Trophoblast cell (in vitro differentiated cells and primary cell): Measurements from ENCODE around the gene NRAP.
A peak's percentile ranks its signal among the peaks of the same experiment; 100 is the strongest.

Experiments
- DNase-seq, 2 donors: peaks; one replicate each; pipeline ENCODE4 v3.0.0-alpha.2; 2016
- H2AFZ ChIP-seq: 2 replicates; pipeline ENCODE4 v1.6.1; 2013; ENCODE audit warnings: low read length, moderate library complexity, mild to moderate bottlenecking; ENCODE audit not compliant: insufficient read depth, poor library complexity
- H2AK5ac ChIP-seq: 2 replicates; pipeline ENCODE4 v1.6.1; 2013; ENCODE audit warnings: mild to moderate bottlenecking, low read length
- H2BK120ac ChIP-seq: 2 replicates; pipeline ENCODE4 v1.6.1; 2013; ENCODE audit warnings: low read length, mild to moderate bottlenecking, moderate library complexity; ENCODE audit not compliant: insufficient read depth, poor library complexity
- H2BK12ac ChIP-seq: 2 replicates; pipeline ENCODE4 v1.6.1; 2013; ENCODE audit warnings: mild to moderate bottlenecking, low read length, moderate library complexity
- H2BK5ac ChIP-seq: 2 replicates; pipeline ENCODE4 v1.6.1; 2013; ENCODE audit warnings: low read length, low read depth, moderate library complexity, mild to moderate bottlenecking; ENCODE audit not compliant: poor library complexity
- H3K14ac ChIP-seq: 2 replicates; pipeline ENCODE4 v1.6.1; 2013; ENCODE audit warnings: mild to moderate bottlenecking, low read length
- H3K18ac ChIP-seq: 2 replicates; pipeline ENCODE4 v1.6.1; 2013; ENCODE audit warnings: mild to moderate bottlenecking, low read length
- H3K23ac ChIP-seq: 2 replicates; pipeline ENCODE4 v1.6.1; 2013; ENCODE audit warnings: low read length
- H3K27ac ChIP-seq: 2 replicates; pipeline ENCODE4 v1.5.1; 2013; ENCODE audit warnings: low read depth, mild to moderate bottlenecking, inconsistent platforms, low read length, moderate library complexity
- H3K27me3 ChIP-seq: 2 replicates; pipeline ENCODE4 v1.6.1; 2013; ENCODE audit warnings: inconsistent platforms, mild to moderate bottlenecking, low read length, moderate library complexity; ENCODE audit not compliant: insufficient read depth
- H3K36me3 ChIP-seq, 2 experiments: 1 replicate in 1 of 2; 2 replicates in 1 of 2; pipeline ENCODE4 v1.6.1; 2013; ENCODE audit warnings: low read length in 2 of 2, mild to moderate bottlenecking in 2 of 2, moderate library complexity in 1 of 2; ENCODE audit not compliant: insufficient read depth in 2 of 2, control insufficient read depth in 1 of 2
- H3K4ac ChIP-seq: 2 replicates; pipeline ENCODE4 v1.6.1; 2013; ENCODE audit warnings: low read depth, mild to moderate bottlenecking, low read length, moderate library complexity
- H3K4me1 ChIP-seq, 2 experiments: 1 replicate in 1 of 2; 2 replicates in 1 of 2; pipeline ENCODE4 v1.6.1; 2013; ENCODE audit warnings: low read length in 2 of 2, mild to moderate bottlenecking in 2 of 2, moderate library complexity in 1 of 2; ENCODE audit not compliant: insufficient read depth in 2 of 2, control insufficient read depth in 1 of 2
- H3K4me2 ChIP-seq: 2 replicates; pipeline ENCODE4 v1.6.1; 2013; ENCODE audit warnings: inconsistent platforms, mild to moderate bottlenecking, low read length, moderate library complexity
- H3K4me3 ChIP-seq: 2 replicates; pipeline ENCODE4 v1.5.1; 2013; ENCODE audit warnings: mild to moderate bottlenecking, low read depth, low read length, inconsistent platforms
- H3K79me1 ChIP-seq: one replicate; pipeline ENCODE4 v1.6.1; 2013; ENCODE audit warnings: low read length
- H3K79me2 ChIP-seq: 2 replicates; pipeline ENCODE4 v1.6.1; 2013; ENCODE audit warnings: low read length, mild to moderate bottlenecking; ENCODE audit not compliant: control insufficient read depth, insufficient read depth, poor library complexity
- H3K9ac ChIP-seq: 2 replicates; pipeline ENCODE4 v1.6.1; 2013; ENCODE audit warnings: mild to moderate bottlenecking, low read length
- H3K9me3 ChIP-seq: 2 replicates; pipeline ENCODE4 v1.6.1; 2013; ENCODE audit warnings: low read depth, mild to moderate bottlenecking, control low read depth, inconsistent platforms, low read length; ENCODE audit not compliant: insufficient read depth
- H4K12ac ChIP-seq: 2 replicates; pipeline ENCODE4 v1.6.1; 2013; ENCODE audit warnings: low read depth, mild to moderate bottlenecking, low read length, moderate library complexity
- H4K8ac ChIP-seq: 2 replicates; pipeline ENCODE4 v1.6.1; 2013; ENCODE audit warnings: low read depth, mild to moderate bottlenecking, low read length, moderate library complexity
- H4K91ac ChIP-seq: one replicate; pipeline ENCODE4 v1.6.1; 2013; ENCODE audit warnings: low read depth, mild to moderate bottlenecking, low read length, moderate library complexity
- WGBS: extraction: QIAGEN DNeasy Blood & Tissue Kit; methylation state at CpG from one replicate; pipeline ENCODE4 v1.1.7; 2013; ENCODE audit warnings: missing lambda C conversion rate; ENCODE audit not compliant: insufficient read length, insufficient coverage; ENCODE audit errors: extremely low coverage; 5-methylcytosine and 5-hydroxymethylcytosine counted together

Gene NRAP

DNA sequence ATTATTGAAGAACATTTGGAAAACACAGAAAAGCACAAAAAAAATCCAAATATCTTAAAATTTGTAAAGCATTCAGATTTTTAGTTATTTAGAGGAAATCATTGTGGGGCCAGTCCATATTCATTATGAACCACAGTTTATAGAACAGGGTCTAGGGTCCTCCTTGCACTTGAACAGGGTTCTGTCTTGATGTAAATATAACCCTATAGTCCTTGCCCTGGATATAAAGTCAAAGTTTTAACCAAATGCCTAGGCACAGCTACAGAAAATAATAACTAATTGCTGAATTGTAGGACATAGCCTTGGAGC lies 41.5 kb upstream of the NRAP start:
- Histone ChIP-seq H2BK120ac (no peak overlapping the region), H2AFZ (no peak overlapping the region)

DNA sequence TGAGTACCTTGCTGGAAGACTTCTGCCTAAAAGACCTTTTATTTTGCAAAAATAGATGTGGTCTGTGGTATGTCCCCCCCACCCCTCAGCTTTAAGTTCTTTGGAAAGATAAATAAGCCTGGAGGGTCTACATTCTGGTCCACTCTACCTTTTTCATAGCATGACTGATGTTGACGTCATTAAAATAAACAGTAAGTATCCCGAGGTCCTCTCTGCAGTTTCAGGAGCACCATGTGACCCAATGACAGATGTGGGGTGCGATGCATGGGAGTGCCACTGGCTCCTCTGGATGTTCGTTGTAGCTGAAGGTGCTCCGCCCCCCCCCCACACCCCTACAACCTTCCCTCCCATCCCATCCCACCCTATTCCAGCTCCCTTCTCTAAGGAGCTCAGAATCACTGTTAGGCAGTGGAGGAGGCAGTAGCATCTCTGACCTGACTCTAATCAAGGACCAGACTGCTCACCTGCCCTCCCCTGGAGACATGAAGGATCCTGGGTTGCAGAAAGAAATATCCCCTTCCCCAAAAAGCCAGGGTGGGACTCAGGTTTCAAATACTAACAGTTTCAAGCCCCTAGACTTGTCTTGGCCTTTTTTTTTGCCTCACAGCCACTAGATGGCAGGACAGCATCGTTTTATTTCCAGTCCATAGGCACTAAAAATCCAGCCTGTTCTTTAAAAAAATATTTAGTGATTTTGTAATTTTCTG lies 40.9 kb upstream of the NRAP start:
- Histone ChIP-seq H3K9ac (no peak overlapping the region), H3K4ac (no peak overlapping the region), H4K91ac (no peak overlapping the region), H4K8ac (no peak overlapping the region), H3K27me3 (no peaks in the 10 kb centered on the region), H3K23ac (no peak overlapping the region), H2BK120ac (no peak overlapping the region), H2AFZ (no peak overlapping the region), H3K14ac (no peak overlapping the region), H3K4me1 (peaks cover 4 to 9% of the 10 kb centered on the region in 2 experiments), H2AK5ac (no peak overlapping the region), H3K9me3 (peaks cover 3% of the 10 kb centered on the region), H3K36me3 (no peaks in the 10 kb centered on the region), H3K79me2 (no peaks in the 10 kb centered on the region), H2BK5ac (no peak overlapping the region), H3K27ac (no peak overlapping the region), H3K79me1 (no peaks in the 10 kb centered on the region), H2BK12ac (no peak overlapping the region), H4K12ac (no peak overlapping the region), H3K18ac (no peak overlapping the region), H3K4me2 (no peak overlapping the region), H3K4me3 (no peak overlapping the region)
- DNase-seq = peak; percentile 8 to 63
- WGBS = no CpG with 5 or more reads among the region's 6 CpGs

More for the DNA sequence above, 41.5 kb upstream of the NRAP start:
- Histone ChIP-seq H4K12ac (no peak overlapping the region), H3K36me3 (no peaks in the 10 kb centered on the region), H3K4me3 (no peak overlapping the region), H3K27me3 (no peaks in the 10 kb centered on the region), H3K23ac (no peak overlapping the region), H2BK5ac (no peak overlapping the region), H3K18ac (no peak overlapping the region), H3K4me1 (peaks cover 4 to 9% of the 10 kb centered on the region in 2 experiments), H3K27ac (no peak overlapping the region), H3K4ac (no peak overlapping the region), H3K9ac (no peak overlapping the region), H4K91ac (no peak overlapping the region), H3K4me2 (no peak overlapping the region), H4K8ac (no peak overlapping the region), H3K79me1 (no peaks in the 10 kb centered on the region), H3K9me3 (peaks cover 3% of the 10 kb centered on the region), H2AK5ac (no peak overlapping the region), H3K79me2 (no peaks in the 10 kb centered on the region), H2BK12ac (no peak overlapping the region), H3K14ac (no peak overlapping the region)
- DNase-seq = no peak

DNA sequence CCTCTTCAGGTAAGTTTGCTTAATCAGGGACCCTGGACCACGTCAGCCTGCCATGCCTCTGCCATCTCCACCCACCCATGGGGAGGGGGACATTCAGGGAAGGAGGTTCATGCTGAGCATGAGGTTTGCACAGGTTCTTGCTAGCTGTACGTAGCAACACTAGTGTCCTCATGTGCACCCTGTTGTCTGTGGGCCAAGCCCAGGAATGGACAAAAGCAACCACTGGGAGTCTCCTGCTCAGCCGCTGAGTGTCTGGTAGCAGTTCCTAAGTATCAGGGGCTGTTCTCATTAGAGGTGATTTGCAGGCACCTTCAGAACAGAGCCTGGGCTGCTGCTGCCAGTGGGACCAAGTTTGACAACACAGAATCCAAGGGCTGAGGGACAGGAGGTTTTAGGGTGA lies 33.8 kb upstream of the NRAP start:
- Histone ChIP-seq H3K23ac (no peak overlapping the region), H4K91ac (no peak overlapping the region), H2AFZ (no peak overlapping the region), H3K79me1 (no peaks in the 10 kb centered on the region), H2BK120ac (no peak overlapping the region), H3K4me3 (no peak overlapping the region), H2AK5ac (no peak overlapping the region), H3K9ac (no peak overlapping the region), H3K4ac (no peak overlapping the region), H3K27ac (no peak overlapping the region), H4K12ac (no peak overlapping the region), H3K14ac (no peak overlapping the region), H4K8ac (no peak overlapping the region), H3K79me2 (no peaks in the 10 kb centered on the region), H3K27me3 (no peaks in the 10 kb centered on the region), H3K4me1 (no peaks in the 10 kb centered on the region), H3K4me2 (no peak overlapping the region), H3K18ac (no peak overlapping the region), H2BK12ac (no peak overlapping the region), H3K9me3 (peaks cover 2% of the 10 kb centered on the region), H2BK5ac (no peak overlapping the region), H3K36me3 (no peaks in the 10 kb centered on the region)
- no CpG with 5 or more reads among the region's 3 CpGs for WGBS
- no peak for DNase-seq

DNA sequence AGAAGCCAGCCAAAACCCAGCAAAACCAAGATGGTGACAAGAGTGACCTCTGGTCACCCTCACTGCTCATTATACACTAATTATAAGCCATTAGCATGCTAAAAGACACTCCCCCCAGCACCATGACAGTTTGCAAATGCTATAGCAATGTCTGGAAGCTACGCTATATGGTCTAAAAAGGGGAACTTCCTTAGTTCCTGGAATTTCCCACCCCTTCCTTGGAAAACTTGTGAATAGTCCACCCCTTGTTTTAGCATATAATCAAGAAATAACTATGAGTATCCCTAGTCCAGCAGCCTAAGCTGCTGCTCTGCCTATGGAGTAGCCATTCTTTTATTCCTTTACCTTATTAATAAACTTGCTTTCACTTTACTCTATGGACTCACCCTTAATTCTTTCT lies 31.9 kb upstream of the NRAP start:
- peaks cover 3% of the 10 kb centered on the region for H3K9me3 ChIP-seq
- H3K79me2 ChIP-seq = no peaks in the 10 kb centered on the region
- no peak overlapping the region for H3K4me3 ChIP-seq
- no peak overlapping the region for H4K12ac ChIP-seq
- no peak overlapping the region for H3K9ac ChIP-seq
- no CpG with 5 or more reads among the region's 1 CpG for WGBS
- no peak overlapping the region for H3K23ac ChIP-seq
- H3K4ac ChIP-seq = no peak overlapping the region
- no peak overlapping the region for H2BK120ac ChIP-seq
- no peak overlapping the region for H2BK12ac ChIP-seq
- H3K27me3 ChIP-seq = no peaks in the 10 kb centered on the region
- H2AFZ ChIP-seq = no peak overlapping the region
- no peaks in the 10 kb centered on the region for H3K36me3 ChIP-seq
- no peak overlapping the region for H2BK5ac ChIP-seq
- H4K8ac ChIP-seq = no peak overlapping the region
- no peak overlapping the region for H3K14ac ChIP-seq
- no peak overlapping the region for H3K27ac ChIP-seq
- H3K4me1 ChIP-seq = peaks cover 5% of the 10 kb centered on the region in 2 experiments
- no peaks in the 10 kb centered on the region for H3K79me1 ChIP-seq
- H3K18ac ChIP-seq = no peak overlapping the region
- no peak overlapping the region for H4K91ac ChIP-seq
- no peak overlapping the region for H2AK5ac ChIP-seq
- DNase-seq = no peak
- H3K4me2 ChIP-seq = no peak overlapping the region
